CD4-positive, alpha-beta memory T cell (primary cell): ENCODE measurements around the gene MTOR. TPM values are rescaled to one million over a fixed set of nuclear protein-coding genes. Genes with fewer than 3 reads are reported as not detected.
"Not testable (repeated sequence)": the region's sequence is repeated elsewhere in the genome, so short reads cannot be mapped to it uniquely, and the experiment has no call there.

ENCODE experiments used
- CTCF ChIA-PET: fragments of 350-600 bp; sonication (Branson Sonifier 250); formaldehyde crosslinking; loops from one replicate; lab custom pipeline; 2021; ENCODE audit warnings: inconsistent platforms; ENCODE audit not compliant: partially characterized antibody; lab: Charles Lee
- POLR2A ChIA-PET: fragments of 350-600 bp; sonication (Branson Sonifier 250); formaldehyde crosslinking; loops from one replicate; lab custom pipeline; 2021; ENCODE audit not compliant: partially characterized antibody; lab: Charles Lee
- DNase-seq, 5 donors: peaks; one replicate each; pipeline versions ENCODE4 v3.0.0 to v3.0.0-alpha.2; 2020 to 2022; ENCODE audit warnings: mixed read lengths in 1 of 5
- H3K27ac ChIP-seq: one replicate; pipeline ENCODE4 v1.7.0; 2013; ENCODE audit warnings: low read depth, low read length
- H3K27me3 ChIP-seq: 2 replicates; pipeline ENCODE4 v1.7.0; 2013; ENCODE audit warnings: mild to moderate bottlenecking, low read length, moderate library complexity; ENCODE audit not compliant: insufficient read depth
- H3K36me3 ChIP-seq: 2 replicates; pipeline ENCODE4 v1.7.0; 2013; ENCODE audit warnings: mild to moderate bottlenecking, low read length, moderate library complexity; ENCODE audit not compliant: insufficient read depth
- H3K4me1 ChIP-seq: 2 replicates; pipeline ENCODE4 v1.7.0; 2013; ENCODE audit warnings: mild to moderate bottlenecking, low read length, moderate library complexity; ENCODE audit not compliant: insufficient read depth
- H3K4me3 ChIP-seq, 2 donors: one replicate each; pipeline ENCODE4 v1.7.0; 2013; ENCODE audit warnings: low read length in 2 of 2, mild to moderate bottlenecking in 1 of 2
- H3K9me3 ChIP-seq, 2 donors: one replicate each; pipeline ENCODE4 v1.7.0; 2013; ENCODE audit warnings: low read length in 2 of 2, control low read depth in 1 of 2; ENCODE audit not compliant: control insufficient read depth in 1 of 2
- H3K27ac Mint-ChIP-seq, 7 donors: one replicate each; pipeline ENCODE4 v1.8.0; 2020 to 2021; ENCODE audit warnings: mixed read lengths in 7 of 7, mild to moderate bottlenecking in 6 of 7, inconsistent platforms in 3 of 7, moderate library complexity in 3 of 7
- H3K27me3 Mint-ChIP-seq, 2 donors: one replicate each; pipeline ENCODE4 v1.8.0; 2020 to 2021; ENCODE audit warnings: mixed read lengths in 2 of 2
- H3K36me3 Mint-ChIP-seq, 2 donors: one replicate each; pipeline ENCODE4 v1.8.0; 2020 to 2021; ENCODE audit warnings: mixed read lengths in 2 of 2, inconsistent platforms in 1 of 2, mild to moderate bottlenecking in 1 of 2
- H3K4me1 Mint-ChIP-seq, 4 donors: one replicate each; pipeline ENCODE4 v1.8.0; 2020 to 2021; ENCODE audit warnings: mixed read lengths in 4 of 4, mild to moderate bottlenecking in 1 of 4
- H3K4me3 Mint-ChIP-seq, 8 donors: one replicate each; pipeline ENCODE4 v1.8.0; 2020 to 2021; ENCODE audit warnings: mixed read lengths in 8 of 8, mild to moderate bottlenecking in 7 of 8, moderate library complexity in 6 of 8, inconsistent platforms in 3 of 8
- H3K9me3 Mint-ChIP-seq, 8 donors: one replicate each; pipeline ENCODE4 v1.8.0; 2020 to 2021; ENCODE audit warnings: mixed read lengths in 8 of 8, mild to moderate bottlenecking in 5 of 8, inconsistent platforms in 3 of 8, moderate library complexity in 1 of 8
- intact Hi-C: fragments of 100-400 bp; cut with micrococcal nuclease; formaldehyde crosslinking; loops from one replicate; pipeline ENCODE4 v1.15.1; 2023
- polyA plus RNA-seq, 2 donors: library from polyadenylated mRNA; unstranded; fragments of 300-500 nt; fragmentation: Illumina TruSeq; gene quantifications; one replicate each; pipeline ENCODE4 v1.2.3, GENCODE V29; 2021
- total RNA-seq, 2 experiments: library from RNA; stranded (reverse); gene quantifications; one replicate each; pipeline ENCODE4 v1.2.3, GENCODE V29; 2021

MTOR gene
- total and polyA plus RNA-seq, 4 experiments from 2014 or later = 3.4 to 46.8 (median 25.2) TPM

GRCh38 chr1:11187931-11188330, 74.4 kb downstream of the MTOR start:
- Histone ChIP-seq H3K27me3 (no peaks in the 10 kb centered on the region), H3K4me1 (no peaks in the 10 kb centered on the region), H3K36me3 (peaks cover 30% of the 10 kb centered on the region), H3K4me3 (no peak overlapping the region), H3K9me3 (no peaks in the 10 kb centered on the region), H3K27ac (no peak overlapping the region)
- CTCF ChIA-PET = interaction anchor here (0.6 to 2.2 kb wide), 2 partner anchors 150 to 152 kb away, joined by 5 to 13 read pairs; no protein-coding TSS in a partner anchor
- Mint-ChIP-seq H3K27me3 (no peaks in the 10 kb centered on the region), H3K4me3 (no peak overlapping the region), H3K27ac (peak overlapping the region in 1 of 7 donors; percentile 29), H3K4me1 (peaks cover 0 to 5% (median 0%) of the 10 kb centered on the region in 4 donors), H3K36me3 (peaks cover 37 to 63% of the 10 kb centered on the region in 2 donors), H3K9me3 (no peaks in the 10 kb centered on the region)
- POLR2A ChIA-PET = interaction anchor here (0.6 kb wide), 2 partner anchors 395 to 1102 kb away, joined by 3 to 4 read pairs; no protein-coding TSS in a partner anchor
- DNase-seq = no peak
- intact Hi-C loops = no loop called here

GRCh38 chr1:11187494-11187893, 74.9 kb downstream of the MTOR start:
- H3K9me3 ChIP-seq = no peaks in the 10 kb centered on the region
- no peak overlapping the region for H3K4me3 Mint-ChIP-seq
- intact Hi-C loops = no loop called here
- no peaks in the 10 kb centered on the region for H3K27me3 Mint-ChIP-seq
- H3K36me3 ChIP-seq = peaks cover 30% of the 10 kb centered on the region
- ChIA-PET CTCF (interaction anchor here (0.6 to 2.2 kb wide), 2 partner anchors 150 to 152 kb away, joined by 5 to 13 read pairs; no protein-coding TSS in a partner anchor), POLR2A (no interaction called here)
- no peaks in the 10 kb centered on the region for H3K9me3 Mint-ChIP-seq
- no peak overlapping the region for H3K27ac ChIP-seq
- peaks cover 0 to 3% (median 0%) of the 10 kb centered on the region in 4 donors for H3K4me1 Mint-ChIP-seq
- no peaks in the 10 kb centered on the region for H3K4me1 ChIP-seq
- peaks cover 34 to 61% of the 10 kb centered on the region in 2 donors for H3K36me3 Mint-ChIP-seq
- H3K27me3 ChIP-seq = no peaks in the 10 kb centered on the region
- peak overlapping the region in 1 of 7 donors; percentile 47 for H3K27ac Mint-ChIP-seq
- no peak for DNase-seq
- no peak overlapping the region for H3K4me3 ChIP-seq

GRCh38 chr1:11187000-11187399, 75.4 kb downstream of the MTOR start:
- peaks cover 30% of the 10 kb centered on the region for H3K36me3 ChIP-seq
- Mint-ChIP-seq H3K9me3 (no peaks in the 10 kb centered on the region), H3K36me3 (peaks cover 34 to 63% of the 10 kb centered on the region in 2 donors), H3K27me3 (no peaks in the 10 kb centered on the region), H3K27ac (peak overlapping the region in 1 of 7 donors; percentile 32), H3K4me1 (peaks cover 0 to 3% (median 0%) of the 10 kb centered on the region in 4 donors), H3K4me3 (no peak overlapping the region)
- H3K27ac ChIP-seq = no peak overlapping the region
- no peak for DNase-seq
- CTCF ChIA-PET = interaction anchor here (2.2 kb wide), 1 partner anchor 150 kb away, joined by 13 read pairs; no protein-coding TSS in a partner anchor
- intact Hi-C loops = no loop called here
- no peaks in the 10 kb centered on the region for H3K9me3 ChIP-seq
- POLR2A ChIA-PET = no interaction called here
- no peaks in the 10 kb centered on the region for H3K27me3 ChIP-seq
- no peaks in the 10 kb centered on the region for H3K4me1 ChIP-seq
- H3K4me3 ChIP-seq = no peak overlapping the region

GRCh38 chr1:11184973-11185372, 77.4 kb downstream of the MTOR start:
- DNase-seq = no peak
- CTCF ChIA-PET = interaction anchor here (1.1 kb wide), 1 partner anchor 22 kb away, joined by 3 read pairs; no protein-coding TSS in a partner anchor
- no peak overlapping the region for H3K27ac ChIP-seq
- H3K4me1 ChIP-seq = no peaks in the 10 kb centered on the region
- peaks cover 29 to 57% of the 10 kb centered on the region in 2 donors for H3K36me3 Mint-ChIP-seq
- H3K36me3 ChIP-seq = peaks cover 13% of the 10 kb centered on the region
- H3K27ac Mint-ChIP-seq = peak overlapping the region in 4 of 7 donors; percentile 0 to 62 (median 39)
- peaks cover 0 to 3% (median 0%) of the 10 kb centered on the region in 4 donors for H3K4me1 Mint-ChIP-seq
- H3K27me3 Mint-ChIP-seq = no peaks in the 10 kb centered on the region
- H3K4me3 Mint-ChIP-seq = no peak overlapping the region
- H3K4me3 ChIP-seq = no peak overlapping the region
- POLR2A ChIA-PET = no interaction called here
- H3K9me3 ChIP-seq = no peaks in the 10 kb centered on the region
- no peaks in the 10 kb centered on the region for H3K9me3 Mint-ChIP-seq
- no peaks in the 10 kb centered on the region for H3K27me3 ChIP-seq
- intact Hi-C loops = no loop called here

GRCh38 chr1:11182884-11183283, 79.5 kb downstream of the MTOR start:
- H3K27me3 ChIP-seq = no peaks in the 10 kb centered on the region
- Mint-ChIP-seq H3K4me3 (no peak overlapping the region), H3K36me3 (peaks cover 28 to 60% of the 10 kb centered on the region in 2 donors), H3K4me1 (peaks cover 0 to 3% (median 0%) of the 10 kb centered on the region in 4 donors), H3K9me3 (no peaks in the 10 kb centered on the region), H3K27ac (no peak overlapping the region), H3K27me3 (no peaks in the 10 kb centered on the region)
- no peak overlapping the region for H3K27ac ChIP-seq
- no peak overlapping the region for H3K4me3 ChIP-seq
- ChIA-PET CTCF (no interaction called here), POLR2A (no interaction called here)
- DNase-seq = no peak
- H3K4me1 ChIP-seq = no peaks in the 10 kb centered on the region
- H3K9me3 ChIP-seq = no peaks in the 10 kb centered on the region
- H3K36me3 ChIP-seq = peaks cover 22% of the 10 kb centered on the region
- intact Hi-C loops = no loop called here

GRCh38 chr1:11180342-11180744, 82.0 kb downstream of the MTOR start:
- H3K4me1 Mint-ChIP-seq = peaks cover 0 to 3% (median 0%) of the 10 kb centered on the region in 4 donors
- H3K36me3 Mint-ChIP-seq = peaks cover 32 to 68% of the 10 kb centered on the region in 2 donors
- H3K27me3 ChIP-seq = no peaks in the 10 kb centered on the region
- H3K9me3 ChIP-seq = no peaks in the 10 kb centered on the region
- intact Hi-C loops = no loop called here
- H3K27me3 Mint-ChIP-seq = no peaks in the 10 kb centered on the region
- H3K27ac Mint-ChIP-seq = no peak overlapping the region
- no peak for DNase-seq
- H3K4me1 ChIP-seq = no peaks in the 10 kb centered on the region
- H3K4me3 ChIP-seq = no peak overlapping the region
- H3K9me3 Mint-ChIP-seq = no peaks in the 10 kb centered on the region
- no peak overlapping the region for H3K27ac ChIP-seq
- CTCF ChIA-PET = interaction anchor here (0.7 kb wide), 1 partner anchor 142 kb away, joined by 3 read pairs; no protein-coding TSS in a partner anchor
- no peak overlapping the region for H3K4me3 Mint-ChIP-seq
- peaks cover 22% of the 10 kb centered on the region for H3K36me3 ChIP-seq
- POLR2A ChIA-PET = no interaction called here

GRCh38 chr1:11179749-11180148, 82.6 kb downstream of the MTOR start:
- H3K9me3 Mint-ChIP-seq, DNase-seq, intact Hi-C loops, H3K4me3 ChIP-seq, H3K27me3 ChIP-seq, H3K4me3 Mint-ChIP-seq, H3K27me3 Mint-ChIP-seq, H3K4me1 ChIP-seq, H3K4me1 Mint-ChIP-seq, H3K9me3 ChIP-seq, H3K27ac ChIP-seq: not testable (repeated sequence)
- H3K36me3 Mint-ChIP-seq = peaks cover 26 to 65% of the 10 kb centered on the region in 2 donors
- peak overlapping the region in 1 of 7 donors; percentile 63 for H3K27ac Mint-ChIP-seq
- ChIA-PET CTCF (interaction anchor here (0.7 to 1.2 kb wide), 2 partner anchors 38 to 142 kb away, joined by 3 read pairs; no protein-coding TSS in a partner anchor), POLR2A (interaction anchor here (0.6 kb wide), 1 partner anchor 8 kb away, joined by 3 read pairs; no protein-coding TSS in a partner anchor)
- H3K36me3 ChIP-seq = peaks cover 22% of the 10 kb centered on the region
